SH-SY5Y (cell line): ENCODE results near the gene TBK1.

ENCODE experiments used
- GATA2 ChIP-seq: IDR thresholded peaks from 2 replicates; pipeline ENCODE4 v1.6.1; 2011; ENCODE audit warnings: mild to moderate bottlenecking, low read depth, low read length
- GATA3 ChIP-seq: IDR thresholded peaks from 2 replicates; pipeline ENCODE4 v1.6.1; 2011; ENCODE audit warnings: low read depth, mild to moderate bottlenecking, low read length, moderate library complexity

DNA sequence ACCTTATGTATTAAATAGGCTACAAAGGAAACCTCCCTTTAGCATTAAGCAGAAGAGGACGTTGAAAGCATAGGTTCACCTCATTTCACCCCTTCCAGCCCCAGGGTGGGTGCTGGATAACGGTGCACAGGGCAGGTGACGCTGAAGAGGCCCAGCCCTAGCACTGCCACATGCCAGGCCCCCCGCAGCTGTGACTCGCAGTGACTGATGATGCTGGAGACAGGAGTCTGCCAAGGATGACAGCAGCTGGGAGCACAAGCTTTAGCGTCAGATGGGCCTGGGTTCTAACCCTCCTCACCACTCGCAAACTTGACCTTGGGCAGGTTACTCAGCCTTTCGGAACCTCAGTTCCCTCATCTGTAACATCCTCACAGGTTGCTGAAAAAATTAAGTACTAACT lies 76.7 kb downstream of the TBK1 start:
- no peak for TF ChIP-seq GATA3
- no peak for TF ChIP-seq GATA2
